ENCODE data around the gene CLTC. TPM values are rescaled to one million over a fixed set of nuclear protein-coding genes. Genes with fewer than 3 reads are reported as not detected.

Gene CLTC
- total RNA-seq, 1 experiment from 2014 or later, result 254 TPM

DNA sequence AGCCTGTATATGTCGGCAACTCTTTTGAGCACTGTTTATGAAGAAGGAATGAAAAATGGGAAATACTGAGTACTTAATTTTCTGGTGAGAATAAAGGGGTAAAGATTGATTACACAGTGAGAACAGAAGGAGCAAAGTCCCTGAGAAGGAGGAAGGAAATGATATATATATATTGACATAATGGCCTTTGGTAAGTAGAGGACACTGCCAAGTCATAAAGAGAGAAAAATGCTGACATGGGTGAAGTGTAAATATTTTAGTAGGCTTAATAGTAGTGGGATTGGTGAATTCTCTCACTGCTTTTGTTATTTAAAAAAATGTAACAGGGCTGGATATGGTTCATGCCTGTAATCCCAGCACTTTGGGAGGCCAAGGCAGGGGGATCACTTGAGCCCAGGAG lies 103.9 kb downstream of the CLTC start:
- no peaks in the 10 kb centered on the region for H3K9me3 ChIP-seq (ENCODE audit: control insufficient read depth, low read depth, low read length)
- H3K4me2 ChIP-seq (ENCODE audit: insufficient read depth, insufficient read length, low read length), result no peak overlapping the region
- H3K4ac ChIP-seq (ENCODE audit: low read depth, low read length), result no peak overlapping the region
- H4K91ac ChIP-seq (ENCODE audit: insufficient read length, low read depth, low read length), result no peak overlapping the region
- H3K9ac ChIP-seq (ENCODE audit: extremely low read depth, insufficient read length, low read length), result no peak overlapping the region
- no peak overlapping the region for H3K27ac ChIP-seq (ENCODE audit: insufficient read length, low read depth, low read length)
- H2BK120ac ChIP-seq (ENCODE audit: low read depth, low read length, poor library complexity, severe bottlenecking), result no peak overlapping the region
- DNase-seq, result no peak
- no peaks in the 10 kb centered on the region for H4K20me1 ChIP-seq (ENCODE audit: control insufficient read depth, insufficient read depth, insufficient read length)
- H2AK5ac ChIP-seq (ENCODE audit: insufficient read length, low read length), result no peak overlapping the region
- H3K14ac ChIP-seq (ENCODE audit: insufficient read depth, low read length), result no peak overlapping the region
- H2BK12ac ChIP-seq (ENCODE audit: insufficient read length, low read depth, low read length), result no peak overlapping the region
- H3K23ac ChIP-seq (ENCODE audit: insufficient read length, low read depth, low read length), result no peak overlapping the region
- H3K4me3 Mint-ChIP-seq, result no peak overlapping the region
- TF ChIP-seq, protein P1, sequence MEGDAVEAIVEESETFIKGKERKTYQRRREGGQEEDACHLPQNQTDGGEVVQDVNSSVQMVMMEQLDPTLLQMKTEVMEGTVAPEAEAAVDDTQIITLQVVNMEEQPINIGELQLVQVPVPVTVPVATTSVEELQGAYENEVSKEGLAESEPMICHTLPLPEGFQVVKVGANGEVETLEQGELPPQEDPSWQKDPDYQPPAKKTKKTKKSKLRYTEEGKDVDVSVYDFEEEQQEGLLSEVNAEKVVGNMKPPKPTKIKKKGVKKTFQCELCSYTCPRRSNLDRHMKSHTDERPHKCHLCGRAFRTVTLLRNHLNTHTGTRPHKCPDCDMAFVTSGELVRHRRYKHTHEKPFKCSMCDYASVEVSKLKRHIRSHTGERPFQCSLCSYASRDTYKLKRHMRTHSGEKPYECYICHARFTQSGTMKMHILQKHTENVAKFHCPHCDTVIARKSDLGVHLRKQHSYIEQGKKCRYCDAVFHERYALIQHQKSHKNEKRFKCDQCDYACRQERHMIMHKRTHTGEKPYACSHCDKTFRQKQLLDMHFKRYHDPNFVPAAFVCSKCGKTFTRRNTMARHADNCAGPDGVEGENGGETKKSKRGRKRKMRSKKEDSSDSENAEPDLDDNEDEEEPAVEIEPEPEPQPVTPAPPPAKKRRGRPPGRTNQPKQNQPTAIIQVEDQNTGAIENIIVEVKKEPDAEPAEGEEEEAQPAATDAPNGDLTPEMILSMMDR (conservative IDR thresholded peaks at IDR 0.05), result no peak
- H3K36me3 Mint-ChIP-seq (ENCODE audit: insufficient read depth in 1 of 3, low read depth in 3 of 3), result peaks cover 0 to 2% (median 0%) of the 10 kb centered on the region in 3 experiments; a peak in 2 of 7 replicates
- no peaks in the 10 kb centered on the region for H3K23me2 ChIP-seq (ENCODE audit: insufficient read length, low read depth, low read length, poor library complexity, severe bottlenecking)
- H3K4me1 Mint-ChIP-seq, result peaks cover 10 to 12% of the 10 kb centered on the region in 2 experiments
- H2BK5ac ChIP-seq (ENCODE audit: insufficient read length, low read length), result no peak overlapping the region
- no peak overlapping the region for H4K5ac ChIP-seq (ENCODE audit: insufficient read length, low read depth, low read length)
- no peaks in the 10 kb centered on the region for H3K9me3 Mint-ChIP-seq
- H3K27ac Mint-ChIP-seq, result 0 out of 7 replicates have a peak overlapping the region, but pooled peaks of 1 of the 3 experiments have one; percentile 41
- no peaks in the 10 kb centered on the region for H3K27me3 ChIP-seq (ENCODE audit: insufficient read depth, low read length)
- no peak overlapping the region for H2AFZ ChIP-seq (ENCODE audit: low read length)
- no peak overlapping the region for H4K8ac ChIP-seq (replicated peaks; ENCODE audit: insufficient read length, low read depth, low read length)
- no peak overlapping the region for H3T11ph ChIP-seq (ENCODE audit: low read length)
- H2BK15ac ChIP-seq (ENCODE audit: low read depth, low read length), result no peak overlapping the region
- WGBS (ENCODE audit: extremely low coverage, insufficient read length, low lambda C conversion rate), result no CpG with 5 or more reads among the region's 1 CpG
- no peaks in the 10 kb centered on the region for H3K79me2 ChIP-seq (ENCODE audit: insufficient read depth, low read length)
- H2BK20ac ChIP-seq (ENCODE audit: low read depth, low read length, poor library complexity, severe bottlenecking), result no peak overlapping the region
- H3K79me1 ChIP-seq (ENCODE audit: insufficient read depth, low read depth, low read length, poor library complexity, severe bottlenecking), result no peaks in the 10 kb centered on the region
- H3K18ac ChIP-seq (ENCODE audit: insufficient read length, low read depth, low read length), result no peak overlapping the region
- H3K27me3 Mint-ChIP-seq (ENCODE audit: low read depth), result no peaks in the 10 kb centered on the region
- no peak overlapping the region for H3K56ac ChIP-seq (ENCODE audit: insufficient read length, low read depth, low read length)
- no peaks in the 10 kb centered on the region; the same call in 1 of the 2 replicates for H3K4me1 ChIP-seq (ENCODE audit: insufficient read depth, low read length)

All from H9 (cell line).